ENCODE measurements around the gene BDKRB2.

BDKRB2 gene

GRCh38 chr14:96178461-96179321, 25.9 kb upstream of the BDKRB2 start:
- no peaks in the 10 kb centered on the region for H3K9me3 ChIP-seq (replicated peaks; ENCODE audit: low read length)
- peaks cover 33% of the 10 kb centered on the region for H3K27me3 ChIP-seq (ENCODE audit: control insufficient read depth, insufficient read depth, low read length)
- no peak overlapping the region for H3K4me3 ChIP-seq (ENCODE audit: low read length)
- peaks cover 19% of the 10 kb centered on the region for H3K4me1 ChIP-seq (ENCODE audit: control insufficient read depth, insufficient read depth, low read length)
- H3K36me3 ChIP-seq (ENCODE audit: insufficient read depth, low read length) = no peaks in the 10 kb centered on the region
- no peak overlapping the region for H3K4me2 ChIP-seq (ENCODE audit: low read length)
- no peak overlapping the region for H3K9ac ChIP-seq (ENCODE audit: low read depth, low read length)

GRCh38 chr14:96180043-96180874, 24.4 kb upstream of the BDKRB2 start:
- Histone ChIP-seq H3K4me3 (ENCODE audit: low read length) (no peak overlapping the region), H3K36me3 (ENCODE audit: insufficient read depth, low read length) (no peaks in the 10 kb centered on the region), H3K9me3 (replicated peaks; ENCODE audit: low read length) (no peaks in the 10 kb centered on the region), H3K9ac (ENCODE audit: low read depth, low read length) (no peak overlapping the region), H3K4me2 (ENCODE audit: low read length) (no peak overlapping the region), H3K4me1 (ENCODE audit: control insufficient read depth, insufficient read depth, low read length) (peaks cover 19% of the 10 kb centered on the region), H3K27me3 (ENCODE audit: control insufficient read depth, insufficient read depth, low read length) (peaks cover 32% of the 10 kb centered on the region)

GRCh38 chr14:96181186-96182056, 23.2 kb upstream of the BDKRB2 start:
- H3K4me3 ChIP-seq (ENCODE audit: low read length) = no peak overlapping the region
- no peaks in the 10 kb centered on the region for H3K9me3 ChIP-seq (replicated peaks; ENCODE audit: low read length)
- peaks cover 17% of the 10 kb centered on the region for H3K4me1 ChIP-seq (ENCODE audit: control insufficient read depth, insufficient read depth, low read length)
- H3K27me3 ChIP-seq (ENCODE audit: control insufficient read depth, insufficient read depth, low read length) = peaks cover 34% of the 10 kb centered on the region
- H3K36me3 ChIP-seq (ENCODE audit: insufficient read depth, low read length) = no peaks in the 10 kb centered on the region
- H3K4me2 ChIP-seq (ENCODE audit: low read length) = no peak overlapping the region
- H3K9ac ChIP-seq (ENCODE audit: low read depth, low read length) = no peak overlapping the region

GRCh38 chr14:96182546-96182945, 22.1 kb upstream of the BDKRB2 start:
- no peak overlapping the region for H3K4me3 ChIP-seq (ENCODE audit: low read length)
- H3K27me3 ChIP-seq (ENCODE audit: control insufficient read depth, insufficient read depth, low read length) = peaks cover 45% of the 10 kb centered on the region
- H3K4me2 ChIP-seq (ENCODE audit: low read length) = no peak overlapping the region
- H3K9ac ChIP-seq (ENCODE audit: low read depth, low read length) = no peak overlapping the region
- H3K9me3 ChIP-seq (replicated peaks; ENCODE audit: low read length) = no peaks in the 10 kb centered on the region
- peaks cover 7% of the 10 kb centered on the region for H3K4me1 ChIP-seq (ENCODE audit: control insufficient read depth, insufficient read depth, low read length)
- H3K36me3 ChIP-seq (ENCODE audit: insufficient read depth, low read length) = no peaks in the 10 kb centered on the region

- H3K9me3 ChIP-seq (replicated peaks; ENCODE audit: low read length) = no peaks in the 10 kb centered on the region
- H3K27me3 ChIP-seq (ENCODE audit: control insufficient read depth, insufficient read depth, low read length) = peaks cover 39% of the 10 kb centered on the region
- H3K9ac ChIP-seq (ENCODE audit: low read depth, low read length) = no peak overlapping the region
- H3K36me3 ChIP-seq (ENCODE audit: insufficient read depth, low read length) = no peaks in the 10 kb centered on the region
- no peaks in the 10 kb centered on the region for H3K4me1 ChIP-seq (ENCODE audit: control insufficient read depth, insufficient read depth, low read length)
- no peak overlapping the region for H3K4me2 ChIP-seq (ENCODE audit: low read length)
- H3K4me3 ChIP-seq (ENCODE audit: low read length) = no peak overlapping the region
Measured at GRCh38 chr14:96184737-96185136, 19.9 kb upstream of the BDKRB2 start.

GRCh38 chr14:96187216-96188031, 17.2 kb upstream of the BDKRB2 start:
- Histone ChIP-seq H3K4me1 (ENCODE audit: control insufficient read depth, insufficient read depth, low read length) (no peaks in the 10 kb centered on the region), H3K36me3 (ENCODE audit: insufficient read depth, low read length) (no peaks in the 10 kb centered on the region), H3K4me2 (ENCODE audit: low read length) (no peak overlapping the region), H3K27me3 (ENCODE audit: control insufficient read depth, insufficient read depth, low read length) (peaks cover 39% of the 10 kb centered on the region), H3K9ac (ENCODE audit: low read depth, low read length) (no peak overlapping the region), H3K9me3 (replicated peaks; ENCODE audit: low read length) (no peaks in the 10 kb centered on the region), H3K4me3 (ENCODE audit: low read length) (no peak overlapping the region)

- no peaks in the 10 kb centered on the region for H3K9me3 ChIP-seq (replicated peaks; ENCODE audit: low read length)
- H3K27me3 ChIP-seq (ENCODE audit: control insufficient read depth, insufficient read depth, low read length) = peaks cover 30% of the 10 kb centered on the region
- H3K4me2 ChIP-seq (ENCODE audit: low read length) = no peak overlapping the region
- H3K9ac ChIP-seq (ENCODE audit: low read depth, low read length) = no peak overlapping the region
- H3K36me3 ChIP-seq (ENCODE audit: insufficient read depth, low read length) = no peaks in the 10 kb centered on the region
- H3K4me1 ChIP-seq (ENCODE audit: control insufficient read depth, insufficient read depth, low read length) = no peaks in the 10 kb centered on the region
- no peak overlapping the region for H3K4me3 ChIP-seq (ENCODE audit: low read length)
Measured at GRCh38 chr14:96189281-96189711, 15.3 kb upstream of the BDKRB2 start.

GRCh38 chr14:96191353-96191752, 13.3 kb upstream of the BDKRB2 start:
- Histone ChIP-seq H3K4me3 (ENCODE audit: low read length) (no peak overlapping the region), H3K9ac (ENCODE audit: low read depth, low read length) (no peak overlapping the region), H3K4me2 (ENCODE audit: low read length) (no peak overlapping the region), H3K36me3 (ENCODE audit: insufficient read depth, low read length) (no peaks in the 10 kb centered on the region), H3K9me3 (replicated peaks; ENCODE audit: low read length) (no peaks in the 10 kb centered on the region), H3K4me1 (ENCODE audit: control insufficient read depth, insufficient read depth, low read length) (no peaks in the 10 kb centered on the region), H3K27me3 (ENCODE audit: control insufficient read depth, insufficient read depth, low read length) (peaks cover 13% of the 10 kb centered on the region)

- H3K4me1 ChIP-seq (ENCODE audit: control insufficient read depth, insufficient read depth, low read length) = no peaks in the 10 kb centered on the region
- no peak overlapping the region for H3K4me2 ChIP-seq (ENCODE audit: low read length)
- H3K4me3 ChIP-seq (ENCODE audit: low read length) = no peak overlapping the region
- H3K9ac ChIP-seq (ENCODE audit: low read depth, low read length) = no peak overlapping the region
- no peaks in the 10 kb centered on the region for H3K9me3 ChIP-seq (replicated peaks; ENCODE audit: low read length)
- peaks cover 12% of the 10 kb centered on the region for H3K27me3 ChIP-seq (ENCODE audit: control insufficient read depth, insufficient read depth, low read length)
- no peaks in the 10 kb centered on the region for H3K36me3 ChIP-seq (ENCODE audit: insufficient read depth, low read length)
Measured at GRCh38 chr14:96191841-96192462, 12.7 kb upstream of the BDKRB2 start.

Data from skeletal muscle satellite cell (primary cell).